Cardiac fibroblast (primary cell): Measurements from ENCODE around the gene EIF3L.
A peak's percentile ranks its signal among the peaks of the same experiment; 100 is the strongest.

Experiments used
- DNase-seq, 2 donors: peaks; one replicate each; pipeline versions ENCODE4 v3.0.0 to v3.0.0-alpha.2; 2010; ENCODE audit warnings: low read depth in 2 of 2
- H3K4me3 ChIP-seq, 2 donors: replicated peaks in 1 of 2; 1 replicate in 1 of 2; 2 replicates in 1 of 2; pipeline ENCODE4 v1.5.1; 2011; ENCODE audit warnings: low read depth in 2 of 2, low read length in 2 of 2, mild to moderate bottlenecking in 2 of 2, moderate library complexity in 1 of 2
- TF ChIP-seq, protein P1 (sequence below): IDR thresholded peaks from one replicate; pipeline ENCODE4 v1.5.1; 2011; ENCODE audit warnings: low read depth, mild to moderate bottlenecking, low read length, inconsistent platforms

EIF3L gene

DNA sequence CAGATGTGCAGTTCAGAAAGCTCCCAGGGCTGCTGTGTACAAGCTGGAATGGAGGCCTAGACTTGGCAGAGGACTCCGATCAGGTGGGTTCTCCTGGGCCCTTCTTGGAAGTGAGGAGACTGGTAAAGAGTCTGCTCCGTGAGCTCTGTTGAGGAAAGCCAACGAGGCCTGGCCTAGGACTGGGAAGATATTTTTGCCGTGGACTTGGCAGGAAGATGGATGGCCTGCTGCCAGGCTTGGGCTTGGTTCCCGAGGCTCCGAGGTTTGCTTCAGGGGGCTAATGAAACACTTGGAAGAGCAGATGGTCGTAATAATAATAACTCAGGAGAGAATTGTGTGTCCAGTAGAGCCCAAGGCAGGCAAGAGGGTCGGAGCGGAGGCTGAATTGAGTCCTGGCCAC is 22.2 kb upstream of the EIF3L start:
- peak in 1 of 2 donors; percentile 69 for DNase-seq
- no peak overlapping the region for H3K4me3 ChIP-seq
- TF ChIP-seq, protein P1, sequence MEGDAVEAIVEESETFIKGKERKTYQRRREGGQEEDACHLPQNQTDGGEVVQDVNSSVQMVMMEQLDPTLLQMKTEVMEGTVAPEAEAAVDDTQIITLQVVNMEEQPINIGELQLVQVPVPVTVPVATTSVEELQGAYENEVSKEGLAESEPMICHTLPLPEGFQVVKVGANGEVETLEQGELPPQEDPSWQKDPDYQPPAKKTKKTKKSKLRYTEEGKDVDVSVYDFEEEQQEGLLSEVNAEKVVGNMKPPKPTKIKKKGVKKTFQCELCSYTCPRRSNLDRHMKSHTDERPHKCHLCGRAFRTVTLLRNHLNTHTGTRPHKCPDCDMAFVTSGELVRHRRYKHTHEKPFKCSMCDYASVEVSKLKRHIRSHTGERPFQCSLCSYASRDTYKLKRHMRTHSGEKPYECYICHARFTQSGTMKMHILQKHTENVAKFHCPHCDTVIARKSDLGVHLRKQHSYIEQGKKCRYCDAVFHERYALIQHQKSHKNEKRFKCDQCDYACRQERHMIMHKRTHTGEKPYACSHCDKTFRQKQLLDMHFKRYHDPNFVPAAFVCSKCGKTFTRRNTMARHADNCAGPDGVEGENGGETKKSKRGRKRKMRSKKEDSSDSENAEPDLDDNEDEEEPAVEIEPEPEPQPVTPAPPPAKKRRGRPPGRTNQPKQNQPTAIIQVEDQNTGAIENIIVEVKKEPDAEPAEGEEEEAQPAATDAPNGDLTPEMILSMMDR: no peak

DNA sequence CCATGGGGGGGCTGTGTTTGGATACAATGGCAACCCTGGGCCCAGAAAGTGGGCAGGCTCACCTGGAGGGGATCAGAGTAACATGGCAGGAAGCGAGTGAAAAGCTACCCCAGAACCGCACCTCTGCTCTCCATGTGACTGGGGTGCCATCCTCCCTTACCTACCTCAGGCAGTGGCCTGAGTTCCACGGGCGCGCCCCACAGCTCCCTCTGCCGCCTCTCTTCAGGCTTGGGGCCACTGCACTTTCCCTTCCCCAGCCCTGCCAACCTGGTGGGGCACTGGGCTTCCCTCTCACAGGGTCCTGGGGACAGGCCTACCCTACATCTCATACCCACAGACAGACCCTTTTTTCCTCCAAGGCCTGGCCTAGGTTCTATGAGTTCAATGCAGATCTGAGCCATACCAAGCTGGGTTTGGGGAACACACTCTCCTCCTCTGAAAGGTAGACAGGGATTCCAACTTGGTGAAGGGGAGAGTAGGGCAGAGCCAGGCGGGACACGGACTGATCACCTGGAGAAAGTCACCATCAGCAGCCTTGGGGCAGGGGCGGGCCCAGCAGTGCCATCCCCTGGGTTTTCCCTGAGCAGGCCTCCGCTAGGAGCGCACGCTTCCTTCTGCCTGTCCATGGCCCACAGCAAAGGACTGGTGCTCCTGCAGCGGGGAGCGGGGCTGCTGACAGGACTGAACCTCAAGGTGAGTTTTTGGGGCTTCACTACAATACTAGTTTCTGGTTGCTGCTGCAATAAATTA is 19.0 kb upstream of the EIF3L start:
- no peak overlapping the region for H3K4me3 ChIP-seq
- TF ChIP-seq, protein P1: no peak
- no peak for DNase-seq

DNA sequence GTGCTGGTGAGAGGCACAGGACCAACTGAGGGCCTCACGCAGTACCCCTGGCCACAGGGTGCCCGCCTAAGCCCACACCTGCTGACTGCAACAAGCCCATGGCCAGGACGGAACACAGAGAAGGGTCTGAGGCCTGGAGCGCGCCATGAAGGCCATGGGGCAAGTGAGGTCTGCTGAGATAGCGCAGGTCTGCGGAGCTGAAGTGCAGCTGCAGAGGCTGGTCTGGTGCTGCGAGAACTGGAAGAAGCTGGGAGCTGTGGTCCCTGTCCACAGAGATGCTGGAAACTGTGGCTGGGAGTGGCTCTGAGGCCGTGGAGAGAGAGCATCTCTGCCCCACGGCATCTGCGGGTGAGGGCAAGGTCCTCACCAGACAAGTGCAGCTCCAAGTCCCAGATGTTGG is 17.7 kb upstream of the EIF3L start:
- TF ChIP-seq, protein P1: no peak
- no peak for DNase-seq

DNA sequence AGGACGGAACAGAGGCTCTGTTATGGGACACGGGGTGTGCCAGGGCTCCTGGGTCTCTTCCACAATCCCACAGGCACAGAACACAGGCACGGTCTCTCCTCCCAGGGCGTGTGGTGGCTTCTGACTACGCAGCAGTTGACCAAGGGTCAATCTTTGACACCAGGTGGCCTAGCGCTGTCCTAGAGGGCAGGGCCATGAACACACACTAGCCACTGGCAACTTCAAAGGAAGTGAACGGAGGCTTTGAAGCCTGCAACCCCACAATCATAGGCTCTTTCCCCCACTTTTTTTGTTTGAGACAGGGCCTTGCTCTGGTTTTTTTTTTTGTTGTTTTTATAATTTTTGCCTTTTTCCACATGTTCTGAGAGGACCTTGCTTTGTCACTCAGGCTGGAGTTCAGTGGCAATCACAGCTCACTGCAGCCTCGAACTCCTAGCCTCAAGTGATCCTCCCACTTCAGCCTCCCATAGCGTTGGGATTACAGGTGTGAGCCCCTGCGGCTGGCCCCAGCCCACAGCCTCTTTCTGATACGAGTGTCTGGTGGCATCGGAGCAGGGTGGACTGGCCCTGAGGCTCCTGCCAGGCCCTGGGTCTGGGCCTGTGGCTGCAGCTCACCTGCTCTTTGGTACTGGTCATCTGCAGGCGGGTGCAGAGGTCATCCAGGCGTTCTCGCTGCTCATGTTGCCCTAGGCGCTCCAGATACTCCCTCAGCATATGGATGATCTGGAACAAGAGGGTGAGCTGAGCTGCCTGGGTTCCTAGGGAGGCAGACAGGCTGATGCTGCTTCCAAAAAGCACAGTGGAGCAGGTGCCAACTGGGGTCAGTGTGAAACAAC is 17.0 kb upstream of the EIF3L start:
- DNase-seq: no peak
- TF ChIP-seq, protein P1: no peak
- no peak overlapping the region for H3K4me3 ChIP-seq

More for the DNA sequence above, 17.7 kb upstream of the EIF3L start:
- H3K4me3 ChIP-seq: no peak overlapping the region

DNA sequence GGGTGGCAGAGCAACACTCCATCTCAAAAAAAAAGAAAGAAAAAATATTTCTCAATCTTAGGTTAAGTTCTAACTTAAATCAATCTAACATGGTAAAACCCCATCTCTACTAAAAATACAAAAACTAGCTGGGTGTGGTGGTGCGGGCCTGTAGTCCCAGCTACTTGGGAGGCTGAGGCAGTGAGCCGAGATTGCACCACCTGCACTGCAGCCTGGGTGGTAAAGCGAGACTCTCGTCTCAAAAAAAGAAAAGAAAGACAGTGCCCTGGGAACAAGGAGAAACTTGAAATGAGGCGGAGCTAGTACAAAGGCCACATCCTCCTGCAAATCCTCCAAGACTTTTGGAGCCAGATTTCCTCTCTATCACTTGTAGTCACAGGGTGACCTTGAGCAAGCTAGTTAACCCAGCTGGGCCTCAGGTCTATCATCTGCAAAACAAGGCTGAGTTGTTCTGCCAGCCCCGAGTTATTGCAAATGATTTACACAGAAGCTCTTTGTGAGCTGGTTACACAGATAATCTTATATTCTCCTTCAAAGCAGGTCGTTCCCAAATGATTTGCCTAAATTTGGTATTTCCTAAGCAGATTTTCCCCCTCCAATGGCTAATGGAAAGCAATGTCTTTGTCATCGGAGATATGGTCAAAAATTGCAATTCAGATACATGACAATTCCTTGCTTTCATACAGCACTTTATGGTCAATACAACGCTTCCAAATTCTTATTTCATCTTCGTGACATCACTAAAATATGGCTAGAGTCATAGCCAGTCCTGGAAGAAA is 7.0 kb upstream of the EIF3L start:
- TF ChIP-seq, protein P1: no peak
- peak in 1 of 2 donors; percentile 11 for DNase-seq
- H3K4me3 ChIP-seq: no peak overlapping the region

DNA sequence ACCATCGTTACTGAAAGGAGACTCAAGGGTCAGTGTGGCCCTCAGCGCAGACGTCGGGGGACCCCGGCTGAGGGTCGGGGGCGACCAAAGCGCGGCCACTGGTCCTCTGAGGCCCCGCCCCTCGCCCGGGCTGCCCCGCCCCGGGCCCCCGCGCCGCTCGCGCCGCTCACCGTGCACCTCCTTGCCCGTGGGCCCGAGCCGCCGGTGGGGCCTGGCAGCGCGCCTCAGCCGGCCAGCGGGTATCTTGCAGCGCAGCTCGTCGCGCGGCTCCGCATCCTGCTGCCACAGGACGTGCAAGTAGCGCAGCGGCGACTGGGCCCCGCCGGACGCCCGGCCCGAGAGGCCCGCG is 5.5 kb upstream of the EIF3L start:
- TF ChIP-seq, protein P1: no peak
- DNase-seq: no peak
- peak overlapping the region; percentile 62 to 71 for H3K4me3 ChIP-seq
